Kidney epithelial cell (primary cell): Measurements from ENCODE around the gene PPIA. TPM values are rescaled to one million over a fixed set of nuclear protein-coding genes. Genes with fewer than 3 reads are reported as not detected.
"Not testable (repeated sequence)": the region's sequence is repeated elsewhere in the genome, so short reads cannot be mapped to it uniquely, and the experiment has no call there.

ENCODE experiments used
- DNase-seq: peaks from one replicate; pipeline ENCODE4 v3.0.0-alpha.2; 2010; ENCODE audit warnings: low read depth
- H3K27me3 ChIP-seq: 2 replicates; pipeline ENCODE4 v1.6.0; 2011; ENCODE audit warnings: low read length; ENCODE audit not compliant: control insufficient read depth, insufficient read depth
- H3K36me3 ChIP-seq: 2 replicates; pipeline ENCODE4 v1.5.1; 2011; ENCODE audit warnings: low read length; ENCODE audit not compliant: control insufficient read depth, insufficient read depth
- H3K4me3 ChIP-seq: 2 replicates; pipeline ENCODE4 v1.5.1; 2011; ENCODE audit warnings: low read depth, mild to moderate bottlenecking, control low read depth, low read length
- CTCF ChIP-seq: IDR thresholded peaks from 2 replicates; pipeline ENCODE4 v1.5.1; 2011; ENCODE audit warnings: mild to moderate bottlenecking, moderate library complexity, low read length, control low read depth, inconsistent platforms; ENCODE audit not compliant: insufficient read depth, poor library complexity, severe bottlenecking
- total RNA-seq: library from RNA; depleted of rRNA; stranded (reverse); fragments of >200 nt; gene quantifications from 2 replicates; pipeline ENCODE4 v1.2.3, GENCODE V29; 2015

Gene PPIA
- total RNA-seq, 1 donor from 2014 or later = 2,696 TPM

GRCh38 chr7:44814919-44815318 is 18.4 kb downstream of the PPIA start:
- TF ChIP-seq CTCF = no peak
- DNase-seq = no peak
- Histone ChIP-seq H3K36me3 (no peaks in the 10 kb centered on the region), H3K4me3 (no peak overlapping the region), H3K27me3 (no peaks in the 10 kb centered on the region)

- H3K4me3 ChIP-seq = no peak overlapping the region
- no peaks in the 10 kb centered on the region for H3K36me3 ChIP-seq
- H3K27me3 ChIP-seq = no peaks in the 10 kb centered on the region
- no peak for TF ChIP-seq CTCF
- DNase-seq = no peak
Measured at GRCh38 chr7:44819292-44819691, 22.8 kb downstream of the PPIA start.

- no peak for TF ChIP-seq CTCF
- no peak for DNase-seq
- no peak overlapping the region for H3K4me3 ChIP-seq
- H3K36me3 ChIP-seq = no peaks in the 10 kb centered on the region
- H3K27me3 ChIP-seq = no peaks in the 10 kb centered on the region
Measured at GRCh38 chr7:44823255-44823781, 26.8 kb downstream of the PPIA start.

GRCh38 chr7:44824894-44825526 is 28.5 kb downstream of the PPIA start:
- no peak for TF ChIP-seq CTCF
- no peaks in the 10 kb centered on the region for H3K27me3 ChIP-seq
- no peak overlapping the region for H3K4me3 ChIP-seq
- no peaks in the 10 kb centered on the region for H3K36me3 ChIP-seq
- DNase-seq = no peak

GRCh38 chr7:44827567-44827966 is 31.1 kb downstream of the PPIA start:
- no peaks in the 10 kb centered on the region for H3K36me3 ChIP-seq
- H3K27me3 ChIP-seq = no peaks in the 10 kb centered on the region
- DNase-seq = no peak
- TF ChIP-seq CTCF = no peak
- no peak overlapping the region for H3K4me3 ChIP-seq

- Histone ChIP-seq H3K36me3 (no peaks in the 10 kb centered on the region), H3K27me3 (no peaks in the 10 kb centered on the region), H3K4me3 (no peak overlapping the region)
- DNase-seq = no peak
- TF ChIP-seq CTCF = no peak
Measured at GRCh38 chr7:44838751-44839150, 42.3 kb downstream of the PPIA start.

- DNase-seq, H3K4me3 ChIP-seq, H3K27me3 ChIP-seq, H3K36me3 ChIP-seq: not testable (repeated sequence)
Measured at GRCh38 chr7:44842675-44843074, 46.2 kb downstream of the PPIA start.

GRCh38 chr7:44843440-44843839 is 47.0 kb downstream of the PPIA start:
- not testable (repeated sequence) for H3K36me3 ChIP-seq, H3K27me3 ChIP-seq, H3K4me3 ChIP-seq

More at GRCh38 chr7:44843440-44843839, 47.0 kb downstream of the PPIA start:
- not testable (repeated sequence) for DNase-seq
